ENCODE measurements around the gene CZIB.

DNA sequence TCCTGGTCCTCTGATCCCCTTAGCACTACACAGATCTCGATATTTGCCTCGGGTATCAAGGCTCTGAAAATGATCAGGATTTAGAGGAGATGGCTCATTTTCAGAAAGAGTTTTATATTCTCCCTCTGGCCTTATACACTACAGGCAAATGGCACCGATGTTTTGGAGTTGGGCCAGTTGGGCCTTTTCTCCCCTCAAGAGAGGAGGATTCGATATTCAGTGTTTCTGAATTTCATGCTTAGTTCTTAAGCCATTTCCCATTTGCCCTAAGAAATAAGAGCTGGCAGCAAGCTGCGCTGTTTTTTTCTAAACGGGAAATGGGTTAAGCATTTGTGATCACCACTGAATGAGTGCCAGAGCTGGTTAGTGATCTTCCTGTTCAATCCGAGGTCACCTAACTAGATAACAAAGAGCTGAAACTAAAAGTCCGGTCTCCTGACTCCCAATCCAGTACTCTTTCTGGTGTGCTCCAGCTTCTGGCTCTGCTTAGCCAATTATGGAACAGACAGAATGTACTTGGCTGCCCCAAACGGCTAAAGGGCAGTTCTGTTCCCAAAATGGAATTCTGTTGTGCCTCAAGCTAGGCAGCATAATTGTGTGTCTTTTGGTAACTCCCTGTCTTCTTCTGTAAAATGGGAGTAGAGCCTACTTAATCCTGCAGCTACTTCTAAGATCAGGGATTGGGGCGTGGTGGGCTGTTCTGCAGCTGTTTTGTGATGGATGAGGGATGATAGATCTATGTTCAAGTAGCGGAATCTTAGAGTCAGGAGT is 25.0 kb downstream of the CZIB start:
- TF ChIP-seq CTCF (IDR thresholded peaks at IDR 0.05 in 4 of 5, conservative IDR thresholded peaks at IDR 0.05 in 1 of 5) (no peak), POLR2A (IDR thresholded peaks at IDR 0.05) (no peak)
